LNCAP (cell line): ENCODE measurements around the gene ACER3.

ENCODE experiments used
- TF ChIP-seq, protein P1 (sequence below): fragments of 450-650 bp; IDR thresholded peaks from 2 replicates; pipeline ENCODE4 v1.5.1; 2017; ENCODE audit warnings: mild to moderate bottlenecking

The ACER3 gene

DNA sequence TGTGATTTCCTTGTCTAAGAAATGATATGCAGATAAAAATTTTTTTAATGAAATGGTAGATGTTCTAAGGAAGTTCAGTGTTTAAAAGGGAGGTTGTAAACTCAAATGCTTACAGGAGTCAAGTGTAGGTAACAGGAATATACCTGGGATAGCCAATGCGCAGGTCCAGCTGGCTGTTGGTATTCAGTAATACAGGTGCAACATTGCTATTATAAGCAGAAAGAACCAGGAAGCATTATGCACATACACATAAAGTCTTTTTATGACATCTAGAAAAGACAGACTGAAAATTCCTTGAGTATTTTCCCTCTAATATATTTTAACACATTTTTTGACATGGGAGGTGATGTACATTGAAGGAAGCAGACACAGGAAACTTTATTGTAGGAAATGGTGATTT lies 129.9 kb downstream of the ACER3 start:
- TF ChIP-seq, protein P1, sequence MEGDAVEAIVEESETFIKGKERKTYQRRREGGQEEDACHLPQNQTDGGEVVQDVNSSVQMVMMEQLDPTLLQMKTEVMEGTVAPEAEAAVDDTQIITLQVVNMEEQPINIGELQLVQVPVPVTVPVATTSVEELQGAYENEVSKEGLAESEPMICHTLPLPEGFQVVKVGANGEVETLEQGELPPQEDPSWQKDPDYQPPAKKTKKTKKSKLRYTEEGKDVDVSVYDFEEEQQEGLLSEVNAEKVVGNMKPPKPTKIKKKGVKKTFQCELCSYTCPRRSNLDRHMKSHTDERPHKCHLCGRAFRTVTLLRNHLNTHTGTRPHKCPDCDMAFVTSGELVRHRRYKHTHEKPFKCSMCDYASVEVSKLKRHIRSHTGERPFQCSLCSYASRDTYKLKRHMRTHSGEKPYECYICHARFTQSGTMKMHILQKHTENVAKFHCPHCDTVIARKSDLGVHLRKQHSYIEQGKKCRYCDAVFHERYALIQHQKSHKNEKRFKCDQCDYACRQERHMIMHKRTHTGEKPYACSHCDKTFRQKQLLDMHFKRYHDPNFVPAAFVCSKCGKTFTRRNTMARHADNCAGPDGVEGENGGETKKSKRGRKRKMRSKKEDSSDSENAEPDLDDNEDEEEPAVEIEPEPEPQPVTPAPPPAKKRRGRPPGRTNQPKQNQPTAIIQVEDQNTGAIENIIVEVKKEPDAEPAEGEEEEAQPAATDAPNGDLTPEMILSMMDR, result no peak

DNA sequence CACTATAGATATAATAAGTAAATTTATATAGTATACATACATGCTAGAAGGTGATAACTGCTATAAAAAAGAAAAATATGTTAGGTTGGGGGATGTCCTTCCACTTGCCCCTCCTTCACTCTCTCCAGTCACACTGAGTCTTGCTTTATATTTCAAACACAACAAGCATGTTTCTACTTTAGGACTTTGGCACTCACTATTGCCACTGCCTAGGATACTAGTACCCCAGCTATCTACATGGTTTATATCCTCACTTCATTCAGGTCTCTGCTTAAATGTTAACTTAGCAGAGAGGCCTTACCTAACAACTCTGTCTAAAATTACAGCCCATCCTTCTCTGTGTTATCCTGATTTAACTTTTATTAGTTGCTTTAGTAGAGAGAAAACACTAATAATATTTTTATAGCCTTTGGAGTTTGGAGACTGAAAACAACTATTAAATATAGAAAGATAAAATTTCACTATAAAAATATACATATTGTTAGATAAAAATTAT lies 134.4 kb downstream of the ACER3 start:
- TF ChIP-seq, protein P1, result no peak

DNA sequence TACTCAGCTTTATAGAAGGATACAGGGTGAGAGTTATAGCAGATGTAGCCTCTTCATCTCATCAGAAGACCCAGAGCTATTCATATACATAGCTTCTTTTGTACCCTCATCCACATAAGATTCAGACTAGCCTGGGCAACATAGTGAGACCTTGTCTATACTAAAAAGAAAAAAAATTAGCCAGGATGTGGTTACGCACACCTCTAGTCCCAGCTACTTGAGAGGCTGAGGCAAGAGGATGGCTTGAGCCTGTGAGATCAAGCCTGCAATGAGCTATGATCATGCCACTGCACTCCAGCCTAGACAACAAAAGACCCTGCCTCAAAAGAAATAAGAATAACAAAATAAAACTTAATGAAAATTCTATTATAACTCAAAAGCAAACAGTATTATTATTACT lies 136.8 kb downstream of the ACER3 start:
- TF ChIP-seq, protein P1, result no peak

DNA sequence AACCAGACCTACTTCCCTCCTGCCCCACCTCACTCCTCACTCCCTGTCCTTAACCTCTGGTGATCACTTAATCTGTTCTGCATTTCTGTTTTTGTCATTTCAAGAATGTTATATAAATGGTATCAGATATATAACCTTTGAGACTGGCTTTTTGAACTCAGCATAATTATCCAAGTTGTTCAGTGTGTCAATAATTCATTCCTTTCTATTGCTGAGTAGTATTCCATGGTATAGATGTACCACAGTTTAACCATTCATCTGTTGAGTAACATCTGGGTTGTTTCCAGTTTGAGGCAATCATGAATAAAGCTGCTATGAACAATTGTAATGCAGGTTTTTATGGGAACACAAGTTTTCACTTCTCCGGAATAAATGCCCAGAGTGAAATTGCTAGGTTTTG lies 138.9 kb downstream of the ACER3 start:
- TF ChIP-seq, protein P1, result no peak

DNA sequence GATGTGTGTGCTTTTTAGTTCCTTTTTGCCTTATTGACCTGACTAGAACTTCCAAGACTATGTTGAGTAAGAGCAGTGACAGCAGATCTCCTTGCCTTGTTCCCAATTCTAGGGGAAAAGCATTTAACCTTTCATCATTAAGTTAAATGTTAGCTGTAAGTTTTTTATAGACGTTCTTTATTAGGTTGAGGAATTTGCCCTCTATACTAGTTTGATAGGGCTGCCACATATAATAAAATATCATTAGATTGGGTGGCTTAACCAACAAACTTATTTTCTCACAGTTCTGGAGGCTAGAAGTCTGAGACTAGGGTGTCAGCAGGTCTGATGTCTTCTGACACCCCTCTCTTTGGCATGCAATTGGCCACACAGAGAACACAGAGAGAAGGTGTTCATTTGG lies 140.9 kb downstream of the ACER3 start:
- TF ChIP-seq, protein P1, result no peak

DNA sequence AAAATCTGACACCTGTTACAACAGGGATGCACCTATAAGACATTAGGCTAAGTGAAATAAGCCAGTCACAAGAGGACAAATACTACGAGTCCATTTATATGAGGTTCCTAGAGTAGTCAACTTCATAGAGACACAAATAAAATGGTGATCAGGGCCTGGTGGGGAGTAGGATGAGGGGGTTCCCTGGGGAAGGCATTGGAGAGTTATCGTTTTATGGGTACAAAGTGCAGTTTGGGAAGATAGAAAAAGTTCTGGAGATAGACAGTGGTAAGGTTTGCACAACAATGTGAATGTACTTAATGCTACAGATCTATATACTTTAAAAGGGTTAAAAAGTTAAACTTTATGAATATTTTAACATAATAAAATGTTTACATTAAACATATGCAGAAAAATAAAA lies 142.1 kb downstream of the ACER3 start:
- TF ChIP-seq, protein P1, result no peak

DNA sequence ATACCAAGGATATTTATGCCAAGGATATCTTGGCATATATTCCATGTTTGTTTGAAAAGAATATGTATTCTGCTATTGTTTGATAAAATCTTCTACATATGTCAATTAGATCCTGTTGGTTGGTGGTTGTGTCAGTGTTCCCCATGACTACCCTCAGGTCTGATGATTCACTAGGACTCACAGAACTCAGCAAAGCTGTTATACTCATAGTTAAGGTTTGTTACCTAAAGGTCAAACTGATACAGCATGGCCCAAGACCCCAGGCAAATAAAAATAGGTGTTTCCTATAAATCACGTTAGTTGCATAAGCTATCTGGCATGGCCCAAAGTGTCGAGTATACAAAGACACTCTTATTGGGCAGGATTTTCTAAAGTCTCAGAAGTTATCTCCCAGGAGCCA lies 143.2 kb downstream of the ACER3 start:
- TF ChIP-seq, protein P1, result no peak

DNA sequence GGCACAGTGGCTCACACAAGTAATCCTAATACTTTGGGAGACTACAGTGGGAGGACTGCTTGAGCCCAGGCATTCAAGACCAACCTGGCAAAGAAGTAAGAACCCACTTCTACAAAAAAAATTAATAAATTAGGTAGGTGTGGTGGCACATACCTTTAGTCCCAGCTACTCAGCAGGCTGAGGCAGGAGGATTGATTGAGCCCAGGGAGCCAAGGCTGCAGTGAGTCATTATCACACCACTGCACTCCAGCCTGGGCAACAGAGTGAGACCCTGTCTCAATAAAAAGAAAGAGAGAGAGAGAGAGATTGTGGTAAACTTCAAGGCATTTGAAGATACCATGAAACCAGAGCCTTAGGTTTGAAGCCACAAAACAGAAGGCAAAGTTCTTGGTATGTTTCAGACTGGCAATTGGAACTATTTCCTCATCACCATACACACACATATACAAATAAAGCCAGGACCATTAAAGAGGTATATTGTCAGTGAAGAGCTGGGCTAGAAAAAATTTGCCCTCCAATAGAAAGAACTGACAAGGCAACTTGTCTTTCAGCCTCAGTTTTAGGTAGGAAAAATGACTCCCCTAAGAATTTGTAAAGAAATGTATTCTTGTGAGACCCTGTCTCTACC lies 148.9 kb downstream of the ACER3 start:
- TF ChIP-seq, protein P1, result no peak
